MCF 10A (cell line): ENCODE data around the gene ETV3. TPM values are rescaled to one million over a fixed set of nuclear protein-coding genes. Genes with fewer than 3 reads are reported as not detected.

Experiments used
- BruUV-seq: library from RNA; stranded (reverse); fragments of 400-500 nt; replicated peaks from 2 replicates; lab custom pipeline; 2021; lab: Mats Ljungman, UMichigan
- CTCF ChIA-PET: fragments of 300-600 bp; sonication (Branson Sonifier 250); formaldehyde crosslinking; extraction: SDS; loops from one replicate; lab custom pipeline; 2021; ENCODE audit warnings: antibody characterized with exemption, inconsistent platforms; lab: Yijun Ruan, JAX
- POLR2A ChIA-PET: fragments of 300-600, 350-650 bp; sonication (Branson Sonifier 250); formaldehyde crosslinking; extraction: SDS; loops from one replicate; lab custom pipeline; 2020; ENCODE audit warnings: antibody characterized with exemption, inconsistent platforms; lab: Yijun Ruan, JAX
- DNase-seq: peaks from one replicate; pipeline ENCODE4 v3.0.0-alpha.2; 2018; ENCODE audit not compliant: unreplicated experiment
- H3K27ac Mint-ChIP-seq: one replicate; pipeline ENCODE4 v1.8.0; 2022; ENCODE audit warnings: mild to moderate bottlenecking, low read depth, mixed read lengths; ENCODE audit not compliant: unreplicated experiment
- H3K27me3 Mint-ChIP-seq: one replicate; pipeline ENCODE4 v1.8.0; 2022; ENCODE audit warnings: mixed read lengths; ENCODE audit not compliant: insufficient read depth, unreplicated experiment
- H3K36me3 Mint-ChIP-seq: one replicate; pipeline ENCODE4 v1.8.0; 2022; ENCODE audit warnings: mild to moderate bottlenecking, moderate library complexity, mixed read lengths; ENCODE audit not compliant: insufficient read depth, unreplicated experiment
- H3K4me1 Mint-ChIP-seq: one replicate; pipeline ENCODE4 v1.8.0; 2022; ENCODE audit warnings: mixed read lengths; ENCODE audit not compliant: insufficient read depth, unreplicated experiment
- H3K4me3 Mint-ChIP-seq: one replicate; pipeline ENCODE4 v1.8.0; 2022; ENCODE audit warnings: mild to moderate bottlenecking, moderate library complexity, mixed read lengths; ENCODE audit not compliant: unreplicated experiment
- H3K9me3 Mint-ChIP-seq: one replicate; pipeline ENCODE4 v1.8.0; 2022; ENCODE audit warnings: mixed read lengths; ENCODE audit not compliant: unreplicated experiment
- intact Hi-C: fragments of 100-400 bp; cut with micrococcal nuclease; formaldehyde crosslinking; loops from 2 replicates; pipeline ENCODE4 v1.14.1; 2022
- total RNA-seq: library from RNA; stranded (reverse); gene quantifications from 2 replicates; pipeline ENCODE4 v1.2.3, GENCODE V29; 2022
- TF ChIP-seq, protein P1 (sequence below): fragments of 200-600 bp; IDR thresholded peaks from one replicate; pipeline ENCODE4 v1.8.0; 2022; ENCODE audit warnings: antibody characterized with exemption, mild to moderate bottlenecking; ENCODE audit not compliant: unreplicated experiment

ETV3 gene
- total RNA-seq, 1 experiment from 2014 or later, result 28.6 TPM

DNA sequence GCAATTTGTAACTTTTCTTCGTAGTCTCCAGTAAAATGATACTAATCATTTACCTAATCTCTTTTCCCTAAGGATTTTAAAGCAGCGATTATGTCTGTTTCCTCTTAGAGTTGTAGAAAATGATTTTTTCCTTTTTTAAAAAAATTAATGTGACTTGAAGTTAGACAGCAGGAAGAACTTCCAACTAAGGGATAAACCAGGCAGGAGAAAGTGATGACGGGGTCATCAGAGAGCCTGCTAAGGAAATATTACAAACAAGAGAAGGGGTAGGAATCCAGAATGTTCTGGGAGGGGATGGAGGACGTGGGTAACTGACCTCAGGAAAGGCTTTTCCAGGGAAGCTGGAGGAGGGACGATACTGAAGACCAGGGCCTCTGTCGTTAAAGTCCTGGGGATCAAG lies 29.7 kb downstream of the ETV3 start:
- peaks cover 83% of the 10 kb centered on the region for H3K27me3 Mint-ChIP-seq

DNA sequence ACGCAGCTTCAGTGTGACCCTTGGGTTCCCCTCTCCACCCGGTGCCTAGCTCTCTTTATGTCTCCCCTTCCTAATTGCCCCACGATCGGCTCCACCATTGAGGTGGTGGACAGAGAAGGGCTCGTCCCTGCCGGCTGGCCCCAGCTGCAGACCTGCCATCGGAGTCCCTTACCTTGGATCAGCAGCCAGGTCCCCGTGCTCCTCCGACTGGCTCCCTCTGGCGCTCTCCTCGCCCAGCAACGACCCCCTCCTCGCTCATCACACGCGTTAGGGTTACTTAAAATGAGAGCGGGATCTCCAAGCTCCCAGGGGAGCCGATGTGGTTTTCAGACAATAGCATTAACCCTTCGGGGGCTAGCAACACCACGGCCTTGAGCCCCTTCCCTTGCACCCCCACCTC lies 30.5 kb downstream of the ETV3 start:
- Mint-ChIP-seq H3K27me3 (peaks cover 83% of the 10 kb centered on the region), H3K36me3 (no peaks in the 10 kb centered on the region), H3K4me3 (no peak overlapping the region), H3K9me3 (no peaks in the 10 kb centered on the region), H3K27ac (no peak overlapping the region), H3K4me1 (peaks cover 9% of the 10 kb centered on the region)
- TF ChIP-seq, protein P1, sequence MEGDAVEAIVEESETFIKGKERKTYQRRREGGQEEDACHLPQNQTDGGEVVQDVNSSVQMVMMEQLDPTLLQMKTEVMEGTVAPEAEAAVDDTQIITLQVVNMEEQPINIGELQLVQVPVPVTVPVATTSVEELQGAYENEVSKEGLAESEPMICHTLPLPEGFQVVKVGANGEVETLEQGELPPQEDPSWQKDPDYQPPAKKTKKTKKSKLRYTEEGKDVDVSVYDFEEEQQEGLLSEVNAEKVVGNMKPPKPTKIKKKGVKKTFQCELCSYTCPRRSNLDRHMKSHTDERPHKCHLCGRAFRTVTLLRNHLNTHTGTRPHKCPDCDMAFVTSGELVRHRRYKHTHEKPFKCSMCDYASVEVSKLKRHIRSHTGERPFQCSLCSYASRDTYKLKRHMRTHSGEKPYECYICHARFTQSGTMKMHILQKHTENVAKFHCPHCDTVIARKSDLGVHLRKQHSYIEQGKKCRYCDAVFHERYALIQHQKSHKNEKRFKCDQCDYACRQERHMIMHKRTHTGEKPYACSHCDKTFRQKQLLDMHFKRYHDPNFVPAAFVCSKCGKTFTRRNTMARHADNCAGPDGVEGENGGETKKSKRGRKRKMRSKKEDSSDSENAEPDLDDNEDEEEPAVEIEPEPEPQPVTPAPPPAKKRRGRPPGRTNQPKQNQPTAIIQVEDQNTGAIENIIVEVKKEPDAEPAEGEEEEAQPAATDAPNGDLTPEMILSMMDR, result no peak
- intact Hi-C loops, result no loop called here
- no peak for DNase-seq
- POLR2A ChIA-PET, result interaction anchor here (1.0 kb wide), 1 partner anchor 14 kb away, joined by 3 read pairs; no protein-coding TSS in a partner anchor
- BruUV-seq, result no TSS peak
- CTCF ChIA-PET, result interaction anchor here (0.6 to 11.2 kb wide), 5 partner anchors 20 to 254 kb away, joined by 3 to 125 read pairs (median 4); partner anchors contain the start of gene NTRK1

More for the DNA sequence above, 29.7 kb downstream of the ETV3 start:
- intact Hi-C loops, result no loop called here
- no peak overlapping the region for H3K27ac Mint-ChIP-seq
- no TSS peak for BruUV-seq
- H3K9me3 Mint-ChIP-seq, result no peaks in the 10 kb centered on the region
- TF ChIP-seq, protein P1, result no peak
- ChIA-PET POLR2A (no interaction called here), CTCF (interaction anchor here (0.6 to 11.2 kb wide), 7 partner anchors 18 to 254 kb away, joined by 3 to 125 read pairs (median 20); no protein-coding TSS in a partner anchor)
- H3K4me1 Mint-ChIP-seq, result peaks cover 9% of the 10 kb centered on the region
- H3K4me3 Mint-ChIP-seq, result no peak overlapping the region
- DNase-seq, result no peak
- H3K36me3 Mint-ChIP-seq, result no peaks in the 10 kb centered on the region

DNA sequence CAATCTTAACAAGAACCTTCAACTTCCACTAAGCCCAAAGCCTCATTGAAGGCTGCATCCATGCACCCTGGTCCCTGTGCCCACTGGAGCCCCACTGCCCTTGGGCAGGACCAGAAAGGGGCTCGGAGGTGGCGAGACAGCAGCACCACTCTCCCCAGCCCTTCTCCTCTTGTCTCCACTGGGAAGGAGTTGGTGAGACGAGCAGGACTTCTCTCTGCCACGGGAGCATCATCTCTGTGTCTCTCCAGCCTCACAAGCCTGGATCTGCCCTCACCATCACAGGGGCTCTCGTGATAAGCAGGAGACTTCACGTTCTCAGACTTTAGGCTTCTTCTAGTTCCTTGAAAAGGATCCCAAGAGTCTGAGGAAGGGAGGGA lies 31.4 kb downstream of the ETV3 start:
- no peaks in the 10 kb centered on the region for H3K36me3 Mint-ChIP-seq
- no TSS peak for BruUV-seq
- TF ChIP-seq, protein P1, result no peak
- H3K27me3 Mint-ChIP-seq, result peaks cover 82% of the 10 kb centered on the region
- ChIA-PET POLR2A (interaction anchor here (1.1 to 1.2 kb wide), 2 partner anchors 29 to 32 kb away, joined by 3 to 4 read pairs; partner anchors contain the start of gene ETV3), CTCF (interaction anchor here (0.6 to 11.2 kb wide), 4 partner anchors 19 to 297 kb away, joined by 3 to 125 read pairs (median 4); partner anchors contain the start of gene NTRK1)
- peaks cover 9% of the 10 kb centered on the region for H3K4me1 Mint-ChIP-seq
- no peak overlapping the region for H3K27ac Mint-ChIP-seq
- intact Hi-C loops, result no loop called here
- H3K4me3 Mint-ChIP-seq, result no peak overlapping the region
- DNase-seq, result no peak
- H3K9me3 Mint-ChIP-seq, result no peaks in the 10 kb centered on the region

DNA sequence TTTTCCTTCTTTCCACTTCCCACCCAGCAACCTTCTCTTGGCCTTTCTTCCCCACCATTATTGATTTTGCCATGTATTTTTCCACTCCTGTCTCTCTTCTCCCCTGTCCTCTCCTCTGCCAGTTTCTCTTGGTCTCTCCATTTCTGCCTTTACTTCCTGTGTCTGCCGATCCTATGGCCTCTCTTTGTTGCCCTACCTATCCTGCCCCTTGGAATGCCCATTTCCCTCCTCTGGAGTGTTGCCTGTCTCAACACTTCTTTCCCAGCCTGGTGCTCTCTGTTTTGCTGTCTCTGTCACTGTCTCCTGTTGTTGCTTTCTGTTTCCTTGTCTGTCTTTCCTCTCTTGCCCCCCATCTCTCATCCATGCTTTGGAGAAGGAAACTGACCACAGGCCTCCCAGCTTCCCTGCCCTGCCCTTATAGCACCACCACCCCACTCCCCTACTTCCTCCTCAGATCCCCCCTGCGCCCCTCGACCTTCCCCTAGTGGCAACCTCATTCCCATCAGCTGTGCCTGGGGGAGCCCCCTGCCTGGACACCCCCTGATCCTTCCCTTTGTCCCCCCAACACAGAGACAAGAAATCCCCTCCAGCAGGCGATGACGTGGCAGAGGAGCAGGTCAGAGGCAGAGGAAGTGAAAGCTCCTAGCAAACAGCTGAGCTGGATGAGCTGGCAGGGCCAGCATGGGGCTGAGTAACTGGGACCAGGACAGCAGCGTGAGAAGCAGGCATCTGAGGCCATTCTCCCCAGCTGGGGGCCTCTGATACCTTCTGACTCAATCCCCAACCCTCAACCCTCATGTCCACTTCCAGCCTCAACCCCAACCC lies 32.0 kb downstream of the ETV3 start:
- peaks cover 76% of the 10 kb centered on the region for H3K27me3 Mint-ChIP-seq
- no peaks in the 10 kb centered on the region for H3K36me3 Mint-ChIP-seq
- intact Hi-C loops, result no loop called here
- no peak overlapping the region for H3K4me3 Mint-ChIP-seq
- POLR2A ChIA-PET, result interaction anchor here (1.1 to 1.2 kb wide), 2 partner anchors 30 to 33 kb away, joined by 3 to 4 read pairs; partner anchors contain the start of gene ETV3
- DNase-seq, result peak; percentile 38
- H3K4me1 Mint-ChIP-seq, result peaks cover 9% of the 10 kb centered on the region
- CTCF ChIA-PET, result interaction anchor here (0.6 to 11.2 kb wide), 4 partner anchors 19 to 533 kb away, joined by 3 to 125 read pairs (median 4); no protein-coding TSS in a partner anchor
- H3K9me3 Mint-ChIP-seq, result no peaks in the 10 kb centered on the region
- TF ChIP-seq, protein P1, result no peak
- no peak overlapping the region for H3K27ac Mint-ChIP-seq
- no TSS peak for BruUV-seq
